GM12801 (cell line): ENCODE measurements around the gene ERFL.

Experiments
- TF ChIP-seq, protein P1 (sequence below): IDR thresholded peaks from one replicate; pipeline ENCODE4 v1.5.1; 2011; ENCODE audit warnings: control low read depth; ENCODE audit not compliant: insufficient read length; ENCODE audit errors: extremely low read depth

ERFL gene

DNA sequence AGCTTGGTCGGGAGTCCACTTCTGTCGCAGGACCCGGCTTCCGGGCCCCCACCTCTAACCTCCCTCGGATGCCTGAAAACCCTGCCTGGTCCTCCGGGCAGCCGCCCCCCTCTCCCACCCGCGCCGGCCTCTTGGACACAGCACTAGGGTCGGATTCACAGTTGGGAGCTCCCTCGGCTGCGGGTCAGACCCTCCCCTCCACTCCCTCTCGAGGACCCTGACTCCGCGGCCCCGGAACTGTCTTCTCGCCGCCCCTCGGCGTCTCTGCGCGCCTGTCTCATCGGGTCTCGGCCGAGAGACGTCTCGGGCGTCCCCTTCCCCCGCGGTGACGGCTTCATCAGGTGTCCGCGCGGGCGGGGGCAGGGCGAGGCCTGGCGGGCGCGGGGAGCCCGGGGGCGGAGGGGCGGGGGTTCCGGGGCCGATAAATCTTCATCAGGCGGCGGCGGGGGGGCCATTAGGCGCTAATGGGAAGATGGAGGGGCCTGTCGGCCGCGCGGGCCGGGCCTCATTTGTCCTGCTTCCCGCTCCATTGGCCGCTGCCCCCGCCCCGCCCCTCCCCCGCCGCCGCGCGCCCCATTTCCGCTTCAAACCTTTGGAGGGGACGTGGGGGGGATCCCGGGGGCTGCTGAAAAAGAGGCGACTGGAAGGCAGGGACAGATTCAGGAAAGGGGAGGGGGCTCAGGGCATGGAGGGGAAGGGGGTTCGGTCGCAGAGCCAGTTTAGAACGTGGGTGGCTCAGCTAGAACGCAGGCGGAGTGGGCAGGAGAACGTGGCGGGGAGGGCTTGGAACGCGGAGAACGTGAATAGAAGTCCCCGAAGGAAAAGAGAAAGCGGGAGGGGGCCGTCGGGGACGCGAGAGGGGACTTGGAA, 11.8 kb upstream of the ERFL start:
- TF ChIP-seq, protein P1, sequence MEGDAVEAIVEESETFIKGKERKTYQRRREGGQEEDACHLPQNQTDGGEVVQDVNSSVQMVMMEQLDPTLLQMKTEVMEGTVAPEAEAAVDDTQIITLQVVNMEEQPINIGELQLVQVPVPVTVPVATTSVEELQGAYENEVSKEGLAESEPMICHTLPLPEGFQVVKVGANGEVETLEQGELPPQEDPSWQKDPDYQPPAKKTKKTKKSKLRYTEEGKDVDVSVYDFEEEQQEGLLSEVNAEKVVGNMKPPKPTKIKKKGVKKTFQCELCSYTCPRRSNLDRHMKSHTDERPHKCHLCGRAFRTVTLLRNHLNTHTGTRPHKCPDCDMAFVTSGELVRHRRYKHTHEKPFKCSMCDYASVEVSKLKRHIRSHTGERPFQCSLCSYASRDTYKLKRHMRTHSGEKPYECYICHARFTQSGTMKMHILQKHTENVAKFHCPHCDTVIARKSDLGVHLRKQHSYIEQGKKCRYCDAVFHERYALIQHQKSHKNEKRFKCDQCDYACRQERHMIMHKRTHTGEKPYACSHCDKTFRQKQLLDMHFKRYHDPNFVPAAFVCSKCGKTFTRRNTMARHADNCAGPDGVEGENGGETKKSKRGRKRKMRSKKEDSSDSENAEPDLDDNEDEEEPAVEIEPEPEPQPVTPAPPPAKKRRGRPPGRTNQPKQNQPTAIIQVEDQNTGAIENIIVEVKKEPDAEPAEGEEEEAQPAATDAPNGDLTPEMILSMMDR: no peak

GRCh38 chr19:41937525-41938468, 9.5 kb upstream of the ERFL start:
- TF ChIP-seq, protein P1: no peak

GRCh38 chr19:41936961-41937360, 8.7 kb upstream of the ERFL start:
- TF ChIP-seq, protein P1: no peak

DNA sequence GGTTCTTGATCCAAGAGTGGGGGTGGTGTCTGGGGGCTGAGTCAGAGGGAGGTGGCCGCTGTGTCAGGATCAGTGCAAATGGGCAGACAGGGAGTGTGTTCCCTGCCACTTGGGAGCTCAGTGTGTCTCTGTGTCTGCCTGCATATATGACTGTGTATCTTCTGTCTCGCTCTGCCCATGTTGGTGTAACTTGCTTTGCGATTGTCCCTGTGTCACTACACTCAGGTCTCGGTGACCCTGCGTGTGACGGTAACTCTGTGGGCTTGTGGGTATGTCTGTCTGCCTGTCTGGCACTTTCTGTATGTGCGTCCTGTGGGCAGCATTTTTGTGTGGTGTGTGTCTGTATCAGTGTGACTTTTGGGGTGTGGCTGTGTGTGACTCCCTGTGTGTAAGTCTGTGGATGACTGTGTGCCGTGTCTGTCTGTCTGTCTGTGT, 8.2 kb upstream of the ERFL start:
- TF ChIP-seq, protein P1: no peak

- TF ChIP-seq, protein P1: no peak
These were observed 7.6 kb upstream of the ERFL start for GRCh38 chr19:41935760-41936415.

DNA sequence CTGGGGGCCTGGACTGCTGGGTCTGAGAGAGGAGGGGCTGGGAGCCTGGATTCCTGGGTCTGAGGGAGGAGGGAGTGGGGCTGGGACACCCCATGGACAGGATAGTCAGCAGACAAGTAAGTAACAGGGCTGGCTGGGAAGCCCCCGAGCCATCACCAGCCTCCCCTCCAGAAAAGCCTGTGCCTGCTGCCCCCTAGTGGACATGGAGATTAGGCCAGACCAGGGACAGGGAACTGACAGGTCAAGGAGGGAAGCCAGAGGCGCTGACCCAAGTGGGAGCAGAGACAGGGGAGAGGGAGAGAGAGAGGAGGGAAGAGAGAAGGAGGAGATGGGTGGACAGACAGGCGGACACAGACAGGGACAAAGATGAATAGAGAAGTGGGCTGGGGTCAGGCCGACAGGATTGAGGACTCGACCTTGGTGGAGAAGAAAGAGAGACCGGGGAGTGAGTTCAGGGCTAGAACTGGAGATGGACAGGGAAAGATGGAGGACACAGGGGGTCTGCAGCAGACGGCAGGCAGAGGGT, 6.7 kb upstream of the ERFL start:
- TF ChIP-seq, protein P1: no peak
